HG03378 (cell line): ENCODE results near the gene CCDC184.
"Not testable (repeated sequence)": the region's sequence is repeated elsewhere in the genome, so short reads cannot be mapped to it uniquely, and the experiment has no call there.

Source experiments
- ATAC-seq: cut with Tn5 transposase; IDR thresholded peaks from one replicate; pipeline ENCODE4 v1.9.1; 2021; ENCODE audit warnings: mild to moderate bottlenecking, moderate library complexity; ENCODE audit not compliant: unreplicated experiment

Gene CCDC184

DNA sequence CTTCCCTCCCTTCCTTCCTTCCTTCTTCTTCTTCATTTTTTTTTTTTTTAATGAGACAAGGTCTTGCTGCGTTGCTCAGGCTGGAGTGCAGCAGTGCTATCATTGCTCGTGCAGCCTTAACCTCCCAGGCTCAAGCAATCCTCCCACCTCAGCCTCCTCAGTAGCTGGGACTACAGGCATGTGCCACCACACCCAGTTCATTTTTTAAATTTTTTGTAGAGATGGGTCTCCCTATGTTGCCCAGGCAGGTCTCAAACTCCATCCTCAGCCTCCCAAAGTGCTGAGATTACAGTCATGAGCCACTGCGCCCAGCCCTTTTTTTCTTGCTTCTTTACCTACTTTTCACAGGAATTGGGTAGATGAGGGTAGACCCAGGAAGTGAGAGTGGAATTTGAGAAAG lies 18.1 kb downstream of the CCDC184 start:
- ATAC-seq, result no peak

DNA sequence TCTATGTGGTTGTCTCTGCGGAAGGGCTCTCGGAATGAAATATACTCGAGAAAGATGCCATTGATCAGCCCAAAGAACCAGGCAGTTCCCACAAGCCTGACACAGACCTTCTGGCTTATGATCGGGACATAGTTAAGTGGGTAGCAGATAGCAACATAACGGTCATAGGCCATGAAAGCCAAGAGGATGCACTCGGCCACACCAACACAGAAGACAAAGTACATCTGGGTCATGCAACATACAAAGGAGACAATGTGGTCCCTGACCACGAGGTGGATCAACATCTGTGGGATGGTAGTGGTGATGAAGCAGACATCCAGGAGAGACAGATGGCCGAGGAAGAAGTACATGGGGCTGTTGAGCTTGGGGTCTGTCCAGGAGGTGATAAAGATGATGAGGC lies 19.3 kb downstream of the CCDC184 start:
- no peak for ATAC-seq

DNA sequence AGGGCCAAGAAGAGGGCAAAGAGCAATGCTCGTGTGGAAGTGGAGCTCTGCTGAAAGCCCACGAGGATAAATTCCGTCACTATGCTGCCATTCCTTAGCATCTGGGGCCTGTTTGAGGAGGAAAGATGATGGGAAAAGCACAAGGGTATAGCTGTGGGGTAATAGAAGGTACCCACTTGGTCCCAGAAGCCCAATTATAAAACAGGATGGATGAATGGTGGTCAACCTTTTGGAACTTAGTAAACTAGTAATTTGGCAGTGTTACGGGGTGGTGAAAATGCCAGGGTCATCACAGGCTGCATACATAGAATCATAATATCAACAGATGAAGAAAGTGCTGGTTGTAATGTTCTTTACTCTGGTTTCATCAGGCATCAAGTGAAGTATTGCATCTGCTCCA lies 19.7 kb downstream of the CCDC184 start, which contains the start of gene OR10AD1:
TSS of gene OR10AD1 (minus strand) at position 101 of the 400 bp plus-strand sequence. CDS start at position 101, 0 bp downstream.
- ATAC-seq, result no peak

DNA sequence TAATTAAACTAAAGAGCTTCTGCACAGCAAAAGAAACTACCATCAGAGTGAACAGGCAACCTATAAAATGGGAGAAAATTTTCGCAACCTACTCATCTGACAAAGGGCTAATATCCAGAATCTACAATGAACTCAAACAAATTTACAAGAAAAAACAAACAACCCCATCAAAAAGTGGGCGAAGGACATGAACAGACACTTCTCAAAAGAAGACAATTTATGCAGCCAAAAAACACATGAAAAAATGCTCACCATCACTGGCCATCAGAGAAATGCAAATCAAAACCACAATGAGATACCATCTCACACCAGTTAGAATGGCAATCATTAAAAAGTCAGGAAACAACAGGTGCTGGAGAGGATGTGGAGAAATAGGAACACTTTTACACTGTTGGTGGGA lies 26.1 kb downstream of the CCDC184 start:
- ATAC-seq, result not testable (repeated sequence)

DNA sequence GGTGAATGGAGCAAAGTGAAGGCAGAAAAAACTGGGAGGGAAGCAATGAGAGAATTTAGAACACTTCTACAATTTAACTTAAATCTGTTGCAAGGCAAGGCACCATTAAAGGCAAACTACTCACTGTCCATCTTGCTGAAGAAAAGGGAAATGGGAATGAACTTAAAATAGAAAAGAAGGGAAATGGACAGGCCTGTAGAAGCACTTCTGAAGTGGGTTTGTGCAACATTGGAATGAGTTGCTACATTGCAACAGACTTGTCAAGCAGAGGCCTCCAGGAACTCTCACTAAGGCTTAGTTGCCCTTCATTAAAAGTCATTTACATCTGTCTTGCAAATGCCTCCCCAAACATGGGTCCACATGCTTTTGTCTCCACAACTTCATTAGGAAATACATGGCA lies 33.3 kb downstream of the CCDC184 start:
- no peak for ATAC-seq

DNA sequence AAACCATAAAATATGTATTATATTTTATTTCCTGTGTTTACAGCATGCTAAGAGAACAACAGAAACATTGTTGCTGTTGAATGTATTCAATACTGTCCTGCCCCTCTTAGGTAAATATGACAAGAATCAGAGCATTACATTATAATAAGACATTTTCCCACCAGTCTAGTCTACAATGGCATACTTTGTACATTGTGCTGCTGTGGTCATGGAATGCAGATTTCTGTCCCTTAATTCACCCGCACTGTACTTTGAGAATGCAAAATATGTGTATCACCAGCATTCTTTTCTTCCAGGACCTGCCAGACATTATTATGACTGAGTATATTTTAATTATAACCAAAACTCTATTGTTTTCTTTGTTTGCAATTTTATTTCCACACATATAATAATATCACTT lies 36.2 kb downstream of the CCDC184 start:
- ATAC-seq, result no peak

DNA sequence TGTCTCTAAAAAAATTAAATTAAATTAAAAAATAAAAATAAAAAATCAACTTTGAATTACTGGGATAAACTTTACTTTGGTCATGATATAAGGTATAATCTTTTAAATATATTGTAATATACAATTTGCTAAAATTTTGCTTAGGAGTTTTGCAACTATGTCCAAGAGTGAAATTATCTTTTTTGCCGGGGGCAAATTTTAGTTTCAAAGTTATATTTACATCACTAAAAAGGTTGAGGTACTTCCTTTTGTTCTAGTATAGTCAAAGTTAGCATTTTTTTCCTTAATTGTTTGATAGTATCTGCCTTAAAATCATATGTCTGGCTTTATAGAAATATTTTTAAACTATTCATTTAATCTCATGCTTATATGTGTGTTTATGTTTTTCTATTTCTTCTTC lies 37.3 kb downstream of the CCDC184 start:
- ATAC-seq, result no peak

DNA sequence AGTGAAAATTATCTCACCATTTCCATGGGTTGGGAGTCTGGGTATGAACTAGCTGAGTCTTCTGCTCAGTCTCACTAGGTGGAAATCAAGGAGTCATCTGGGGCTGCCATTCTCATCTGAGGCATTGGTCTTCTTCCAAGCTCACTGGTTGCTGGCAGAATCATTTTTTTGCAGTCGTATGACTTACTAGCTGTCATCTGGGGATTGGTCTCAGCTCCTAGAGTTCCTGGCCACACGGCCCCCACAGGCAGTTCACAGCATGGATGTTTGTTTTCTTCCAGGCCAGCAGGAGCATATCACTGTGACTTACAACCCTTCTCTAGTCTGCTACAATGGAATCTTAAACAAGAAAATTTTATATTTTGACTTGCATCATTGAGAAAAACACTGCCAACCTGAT lies 38.2 kb downstream of the CCDC184 start:
- no peak for ATAC-seq

DNA sequence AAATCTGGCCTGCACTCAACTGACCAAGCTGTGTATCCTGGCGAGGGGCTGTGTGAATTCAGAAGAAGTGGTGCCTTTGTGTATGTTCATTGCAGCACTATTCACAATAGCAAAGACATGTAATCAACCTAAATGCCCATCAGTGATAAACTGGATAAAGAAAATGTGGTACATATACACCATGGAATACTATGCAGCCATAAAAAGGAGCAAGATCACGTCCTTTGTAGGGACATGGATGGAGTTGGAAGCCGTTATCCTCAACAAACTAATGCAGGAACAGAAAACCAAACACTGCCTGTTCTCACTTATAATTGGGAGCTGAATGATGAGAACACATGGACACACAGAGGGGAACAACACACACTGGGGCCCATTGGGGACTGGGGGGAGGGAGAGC lies 41.1 kb downstream of the CCDC184 start:
- ATAC-seq, result not testable (repeated sequence)

DNA sequence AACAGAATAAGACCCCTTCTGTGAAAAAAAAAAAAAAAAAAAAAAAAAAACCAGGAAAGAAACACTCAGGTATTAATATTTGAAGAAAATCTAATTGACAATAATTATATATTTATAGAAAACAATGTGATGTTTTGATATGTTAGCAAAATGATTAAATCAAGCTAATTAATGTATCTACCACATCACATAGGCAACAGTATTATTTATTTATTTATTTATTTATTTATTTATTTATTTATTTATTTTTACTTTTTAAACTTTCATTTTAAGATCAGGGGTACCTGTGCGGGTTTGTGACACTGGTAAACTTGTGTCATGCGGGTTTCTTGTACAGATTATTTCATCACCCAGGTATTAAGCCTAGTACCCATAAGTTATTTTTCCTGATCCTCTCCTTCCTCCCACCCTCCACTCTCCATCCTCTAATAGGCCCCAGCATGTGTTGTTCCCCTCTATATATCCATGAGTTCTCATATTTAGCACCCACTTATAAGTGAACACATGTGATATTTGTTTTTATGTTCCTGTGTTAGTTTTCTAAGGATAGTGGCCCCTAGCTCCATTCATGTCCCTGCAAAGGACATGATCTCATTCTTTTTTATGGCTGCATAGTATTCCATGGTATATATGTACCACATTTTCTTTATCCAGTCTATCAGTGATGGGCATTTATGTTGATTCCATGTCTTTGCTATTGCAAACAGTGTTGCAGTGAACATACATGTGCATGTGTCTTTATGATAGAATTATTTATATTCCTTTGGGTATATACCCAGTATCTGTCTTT lies 47.9 kb downstream of the CCDC184 start:
- not testable (repeated sequence) for ATAC-seq
